GM10266 (cell line): ENCODE data around the gene CEMIP.

Experiments used
- DNase-seq: peaks from one replicate; pipeline ENCODE4 v3.0.0; 2012; ENCODE audit errors: extremely low spot score
- CTCF ChIP-seq: IDR thresholded peaks from 2 replicates; pipeline ENCODE4 v1.5.1; 2012; ENCODE audit warnings: mild to moderate bottlenecking, low read depth; ENCODE audit not compliant: control insufficient read depth, insufficient read depth; ENCODE audit errors: missing control alignments

The CEMIP gene

GRCh38 chr15:80895091-80895490, 115.9 kb downstream of the CEMIP start:
- no peak for TF ChIP-seq CTCF
- no peak for DNase-seq

- no peak for DNase-seq
- TF ChIP-seq CTCF = no peak
Observed at GRCh38 chr15:80895965-80896364, 116.8 kb downstream of the CEMIP start.

- DNase-seq = no peak
- no peak for TF ChIP-seq CTCF
Observed at GRCh38 chr15:80898040-80898439, 118.9 kb downstream of the CEMIP start.

GRCh38 chr15:80902298-80902801, 123.2 kb downstream of the CEMIP start:
- no peak for TF ChIP-seq CTCF
- DNase-seq = no peak

- TF ChIP-seq CTCF = no peak
- DNase-seq = no peak
Observed at GRCh38 chr15:80904998-80905397, 125.8 kb downstream of the CEMIP start.

GRCh38 chr15:80906159-80906766, 127.1 kb downstream of the CEMIP start:
- DNase-seq = no peak
- no peak for TF ChIP-seq CTCF

GRCh38 chr15:80911821-80912220, 132.7 kb downstream of the CEMIP start:
- TF ChIP-seq CTCF = no peak

More at GRCh38 chr15:80911821-80912220, 132.7 kb downstream of the CEMIP start:
- no peak for DNase-seq
